Left kidney (tissue), 8 donors: ENCODE data around the gene RALBP1. TPM values are rescaled to one million over a fixed set of nuclear protein-coding genes. Genes with fewer than 3 reads are reported as not detected.
"Not testable (repeated sequence)": the region's sequence is repeated elsewhere in the genome, so short reads cannot be mapped to it uniquely, and the experiment has no call there.

Source experiments
- DNase-seq: peaks from one replicate; pipeline ENCODE4 v3.0.0-alpha.2; 2013
- long read RNA-seq, 8 donors: transcript quantifications; one replicate each; lab custom pipeline, GENCODE V29; 2026
- polyA plus RNA-seq: library from polyadenylated mRNA; unstranded; fragments of 120-200 nt; gene quantifications from one replicate; pipeline ENCODE4 v1.2.1, GENCODE V29; 2013; ENCODE audit not compliant: insufficient read length

RALBP1 gene
- polyA plus RNA-seq, result 70.2 TPM
- long read RNA-seq, donor 1, full-length matches to known transcripts, result 30 of 52 reads
- long read RNA-seq, donor 1, partial matches to known transcripts, result 22 of 52 reads
- long read RNA-seq, donor 1, other reads (novel, unspliced or antisense), result 0 of 52 reads
- long read RNA-seq, donor 2, full-length matches to known transcripts, result 19 of 53 reads
- long read RNA-seq, donor 2, partial matches to known transcripts, result 34 of 53 reads
- long read RNA-seq, donor 2, other reads (novel, unspliced or antisense), result 0 of 53 reads
- long read RNA-seq, donor 3, full-length matches to known transcripts, result 20 of 26 reads
- long read RNA-seq, donor 3, partial matches to known transcripts, result 6 of 26 reads
- long read RNA-seq, donor 3, other reads (novel, unspliced or antisense), result 0 of 26 reads
- long read RNA-seq, donor 4, partial matches to known transcripts, result 0 of 4 reads
- long read RNA-seq, donor 4, other reads (novel, unspliced or antisense), result 0 of 4 reads
- long read RNA-seq, donor 5, full-length matches to known transcripts, result 33 of 54 reads
- long read RNA-seq, donor 5, partial matches to known transcripts, result 16 of 54 reads
- long read RNA-seq, donor 5, other reads (novel, unspliced or antisense), result 5 of 54 reads
- long read RNA-seq, donor 6, full-length matches to known transcripts, result 22 of 42 reads
- long read RNA-seq, donor 6, partial matches to known transcripts, result 20 of 42 reads
- long read RNA-seq, donor 6, other reads (novel, unspliced or antisense), result 0 of 42 reads
- long read RNA-seq, donor 7, full-length matches to known transcripts, result 25 of 74 reads
- long read RNA-seq, donor 7, partial matches to known transcripts, result 49 of 74 reads
- long read RNA-seq, donor 7, other reads (novel, unspliced or antisense), result 0 of 74 reads
- long read RNA-seq, donor 8, full-length matches to known transcripts, result 13 of 13 reads
- long read RNA-seq, donor 8, partial matches to known transcripts, result 0 of 13 reads
- long read RNA-seq, donor 8, other reads (novel, unspliced or antisense), result 0 of 13 reads

DNA sequence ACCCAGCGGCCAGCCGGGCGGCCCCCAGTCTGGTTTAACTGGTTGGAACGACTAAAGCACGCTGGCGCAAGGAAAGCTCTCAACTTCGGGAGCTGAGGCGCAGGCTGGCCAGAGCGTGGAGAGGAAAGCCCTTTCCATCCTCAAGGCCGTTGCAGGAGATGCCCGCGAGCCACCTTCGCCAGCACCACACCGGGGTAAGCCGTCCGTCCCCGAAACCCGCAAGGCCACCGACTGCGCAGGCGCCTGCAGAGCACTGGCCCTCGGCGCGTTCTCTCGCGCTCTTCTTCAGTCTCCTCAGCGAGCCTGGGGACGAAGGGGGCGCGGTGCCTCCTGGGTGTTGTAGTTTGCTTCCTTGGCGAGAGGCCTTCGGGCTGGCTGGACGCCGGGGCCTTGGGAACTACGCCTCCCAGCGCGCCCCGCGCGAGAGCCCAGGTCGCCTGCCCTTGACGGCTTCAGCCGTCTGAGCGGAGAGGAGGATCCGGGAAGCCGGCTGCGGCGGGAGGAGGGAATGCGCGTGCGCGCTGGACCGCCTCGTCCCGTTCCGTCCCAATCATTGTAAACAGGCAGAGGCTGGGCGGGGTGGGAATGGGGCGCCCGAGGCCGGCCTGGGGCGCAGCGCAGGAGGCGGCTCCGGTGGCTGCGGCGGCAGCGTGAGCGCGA lies at the start of gene RALBP1:
RALBP1 (plus strand) TSS at position 531 of the 660 bp plus-strand sequence. CDS start 37,533 bp downstream, outside the sequence.
- peak; percentile 99 for DNase-seq

DNA sequence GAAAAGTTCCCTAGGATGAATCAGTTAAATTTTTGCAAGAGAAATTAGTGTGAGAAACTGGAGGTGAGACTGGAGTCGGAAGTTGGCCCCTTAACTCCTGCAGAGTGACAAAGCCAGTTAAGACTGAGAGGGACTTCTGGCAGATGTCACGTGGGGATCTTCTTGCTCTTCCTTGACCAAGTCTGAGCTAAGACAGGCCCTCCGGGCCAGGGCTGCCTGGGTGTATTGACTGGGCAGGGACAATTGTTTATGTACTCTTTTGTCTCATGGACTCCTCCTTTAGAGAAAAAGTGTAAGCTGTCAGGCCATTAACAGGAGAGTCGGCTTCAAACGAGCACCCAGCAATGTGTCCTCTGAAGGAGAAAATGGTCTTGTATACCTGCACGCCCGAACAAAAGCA lies 48.6 kb upstream of the RALBP1 start:
- no peak for DNase-seq

- no peak for DNase-seq
Observed at GRCh38 chr18:9428301-9428706, 47.0 kb upstream of the RALBP1 start.

DNA sequence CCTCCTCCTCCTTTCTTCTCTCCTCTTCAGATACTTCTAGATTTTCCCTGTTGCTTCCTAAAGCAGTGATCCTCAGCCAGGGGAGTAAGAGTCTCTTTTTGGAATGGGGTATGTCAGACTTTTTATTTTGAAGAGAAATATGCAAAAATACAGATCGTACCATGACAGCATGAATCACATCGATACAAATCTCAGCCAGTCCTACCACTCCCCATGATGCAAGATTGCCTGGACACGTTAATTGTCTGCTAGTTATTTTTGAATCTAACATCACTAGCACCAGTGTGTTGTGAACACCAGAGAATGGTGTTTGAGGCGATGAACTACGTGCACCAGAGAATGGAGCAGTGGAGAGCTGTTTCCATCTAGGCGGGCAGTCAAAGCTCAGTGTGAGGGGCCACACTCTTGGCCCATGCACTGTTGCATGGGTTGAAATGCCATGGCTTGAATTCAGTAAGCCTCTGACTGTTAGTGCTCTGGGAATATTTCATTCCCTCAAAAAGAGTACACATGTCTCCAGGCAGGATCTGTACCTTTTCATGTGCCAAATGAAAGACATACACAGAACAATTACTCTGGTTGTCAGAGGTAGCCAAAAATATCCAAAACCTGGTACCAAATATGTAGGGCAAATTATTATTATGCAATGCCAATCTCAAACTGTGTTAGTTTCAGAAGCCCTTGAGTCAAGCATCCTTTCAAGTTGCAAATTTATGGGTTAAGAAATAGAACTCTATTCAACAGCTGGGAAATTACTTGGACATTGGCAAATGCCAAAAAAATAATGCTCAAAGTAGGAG lies 46.3 kb upstream of the RALBP1 start:
- no peak for DNase-seq

GRCh38 chr18:9429662-9429993 lies 45.7 kb upstream of the RALBP1 start:
- no peak for DNase-seq

GRCh38 chr18:9430315-9430714 lies 45.0 kb upstream of the RALBP1 start:
- DNase-seq, result not testable (repeated sequence)

- DNase-seq, result no peak
Observed at GRCh38 chr18:9431296-9431695, 44.0 kb upstream of the RALBP1 start.

- DNase-seq, result not testable (repeated sequence)
Observed at GRCh38 chr18:9433122-9433521, 42.2 kb upstream of the RALBP1 start.

GRCh38 chr18:9433671-9434121 lies 41.6 kb upstream of the RALBP1 start:
- DNase-seq, result no peak

DNA sequence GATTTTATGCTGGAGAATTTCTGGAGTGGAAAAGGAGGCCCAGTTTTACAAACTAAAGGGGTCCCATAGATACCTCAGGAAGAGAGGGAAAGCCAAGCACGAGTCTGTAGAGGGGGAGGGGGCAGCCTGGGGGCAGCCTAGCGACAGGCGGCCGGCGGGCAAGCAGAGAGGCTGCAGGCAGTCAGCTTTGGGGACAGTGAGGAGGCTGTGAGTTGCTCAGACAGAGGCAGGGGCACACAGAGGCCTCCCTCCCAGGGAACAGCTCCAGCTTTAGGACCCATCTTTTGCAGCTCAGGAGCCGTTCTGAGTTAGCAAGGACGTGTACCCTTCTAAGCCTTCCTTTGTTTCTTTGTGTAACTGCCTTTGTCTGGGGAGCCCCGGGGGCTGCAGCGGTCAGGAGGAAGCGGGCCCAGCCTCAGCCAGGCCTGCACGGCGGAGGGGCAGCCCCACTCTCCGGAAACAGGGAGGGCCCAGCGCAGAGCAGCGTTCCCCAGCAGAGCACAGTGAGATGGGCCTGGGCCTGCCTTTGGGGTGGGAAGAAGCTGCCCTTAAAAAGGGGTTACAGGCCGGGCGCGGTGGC lies 41.1 kb upstream of the RALBP1 start:
- DNase-seq, result no peak

- no peak for DNase-seq
Observed at GRCh38 chr18:9435041-9435440, 40.3 kb upstream of the RALBP1 start.

DNA sequence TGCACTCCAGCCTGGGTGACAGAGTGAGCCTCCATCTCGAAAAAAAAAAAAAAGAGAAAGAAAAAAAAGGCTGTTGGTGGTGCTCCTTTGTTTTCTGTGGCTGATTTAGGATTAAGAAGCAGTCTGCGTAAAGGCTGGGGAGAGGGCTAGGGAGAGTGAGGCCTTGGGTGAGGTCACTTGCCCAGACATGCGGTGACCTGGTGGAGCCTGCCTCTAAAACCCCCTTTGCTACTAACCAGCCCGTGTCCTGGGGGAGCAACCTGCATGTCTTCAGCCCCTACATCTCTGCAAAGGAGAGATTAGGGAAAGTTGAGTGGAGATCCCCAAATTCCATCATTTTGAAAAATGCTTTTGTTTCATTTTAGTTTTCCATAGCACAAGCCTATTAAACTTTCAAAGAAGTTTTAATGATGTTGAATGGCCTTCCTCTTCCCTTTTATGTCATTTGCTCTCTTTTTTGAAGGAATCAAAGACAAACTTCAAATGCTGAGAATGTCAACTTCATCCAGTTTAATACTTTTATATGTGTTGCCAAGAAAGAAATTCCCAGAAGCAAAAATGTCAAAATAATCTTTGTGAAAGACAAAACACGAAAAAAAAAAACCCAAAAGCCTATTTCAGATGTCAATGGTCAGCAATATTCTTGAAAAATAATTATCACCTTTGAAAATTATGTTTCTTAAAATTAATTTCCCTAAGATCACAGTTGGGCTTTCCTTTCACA lies 38.9 kb upstream of the RALBP1 start:
- no peak for DNase-seq

- no peak for DNase-seq
Observed at GRCh38 chr18:9437021-9437437, 38.3 kb upstream of the RALBP1 start.

DNA sequence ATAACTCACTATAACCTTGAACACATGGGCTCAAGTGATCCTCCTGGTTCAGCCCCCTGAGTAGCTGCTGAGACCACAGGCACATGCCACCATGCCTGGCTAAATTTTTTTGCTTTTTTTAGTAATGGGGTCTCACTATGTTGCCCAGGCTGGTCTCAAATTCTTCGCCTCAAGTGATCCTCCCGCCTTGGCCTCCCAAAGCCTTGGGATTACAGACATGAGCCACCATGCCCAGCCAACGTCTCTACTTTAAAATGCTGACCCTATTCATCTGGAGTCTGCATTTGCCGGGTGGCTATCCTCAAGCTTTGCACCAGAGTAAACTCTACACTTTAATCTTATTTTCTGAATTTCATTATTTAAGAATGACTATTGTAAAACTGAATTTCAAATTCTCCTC lies 37.6 kb upstream of the RALBP1 start:
- DNase-seq, result no peak

- DNase-seq, result no peak
Observed at GRCh38 chr18:9441061-9441460, 34.3 kb upstream of the RALBP1 start.

GRCh38 chr18:9444549-9444948 lies 30.8 kb upstream of the RALBP1 start:
- no peak for DNase-seq

DNA sequence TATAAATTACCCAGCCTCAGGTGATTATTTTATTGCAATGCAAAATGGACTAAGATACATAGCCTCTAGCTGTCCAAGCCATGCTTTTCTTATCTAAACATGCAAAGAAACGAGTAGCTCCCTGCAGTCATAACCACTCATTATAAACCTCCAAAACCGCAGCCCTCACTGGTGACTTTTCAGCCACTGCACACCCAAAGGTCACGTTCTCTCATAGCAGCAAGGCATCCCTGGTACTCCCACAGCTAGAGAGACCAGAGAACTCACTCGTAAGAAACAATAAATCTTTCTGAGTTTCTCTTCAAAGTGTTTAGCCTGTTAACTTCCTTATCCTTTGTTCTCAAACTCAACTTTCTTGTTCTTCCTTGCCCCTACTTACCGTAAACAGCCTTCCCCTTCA lies 28.5 kb upstream of the RALBP1 start:
- DNase-seq, result no peak

GRCh38 chr18:9447334-9447733 lies 28.0 kb upstream of the RALBP1 start:
- DNase-seq, result no peak

DNA sequence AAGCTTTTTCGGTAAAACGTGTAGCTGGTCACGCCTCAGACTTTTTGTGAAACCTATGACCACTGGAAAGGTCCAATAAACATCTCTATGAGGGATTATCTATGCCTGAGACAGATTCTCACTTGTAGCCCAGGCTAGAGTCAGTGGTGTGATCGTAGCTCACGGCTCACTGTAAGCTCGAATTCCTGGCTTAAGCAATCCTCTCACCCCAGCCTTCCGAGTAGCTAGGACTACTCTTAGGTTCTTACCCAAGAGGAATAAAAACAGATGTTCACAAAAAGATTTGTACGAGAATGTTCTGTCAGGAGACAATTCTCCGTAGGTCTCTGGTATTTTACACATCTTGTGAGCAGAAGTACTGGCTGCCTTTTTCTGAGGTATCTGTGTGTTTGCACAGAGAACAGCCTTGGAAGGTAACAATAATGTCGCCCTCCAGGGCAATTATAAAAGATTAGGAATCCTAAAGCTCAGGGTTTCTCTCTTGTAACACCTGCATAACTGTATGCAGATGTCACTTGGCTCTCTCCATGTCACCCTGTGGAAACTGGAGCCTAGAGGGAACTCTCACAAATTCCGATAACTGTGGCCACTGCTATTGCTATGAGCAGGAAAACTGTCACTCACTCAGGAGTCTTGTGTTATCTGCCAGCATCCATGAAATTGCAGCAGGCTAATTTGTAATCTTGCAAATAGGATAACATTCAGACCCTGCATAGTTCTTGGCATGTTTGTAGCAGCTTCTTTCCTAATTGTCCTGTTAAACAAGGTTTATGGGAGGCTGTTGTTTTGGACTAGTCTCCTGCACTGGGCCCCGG lies 25.5 kb upstream of the RALBP1 start:
- no peak for DNase-seq
